GM23338 (cell line): ENCODE data around the gene KCNJ8. TPM values are rescaled to one million over a fixed set of nuclear protein-coding genes. Genes with fewer than 3 reads are reported as not detected.

ENCODE experiments used
- ATAC-seq: fragments of 200-7000 bp; cut with Tn5 transposase; 3 replicates; pipeline ENCODE4 v1.9.1; 2020
- DNase-seq: peaks from one replicate; pipeline ENCODE4 v3.0.0-alpha.2; 2015; ENCODE audit warnings: low spot score
- H2AFZ ChIP-seq: fragments of 200-600 bp; sonication (generic); 2 replicates; pipeline ENCODE4 v1.8.0; 2016; ENCODE audit warnings: antibody characterized with exemption, mild to moderate bottlenecking, moderate library complexity
- H3F3A ChIP-seq: fragments of 200-600 bp; sonication (generic); replicated peaks from 2 replicates; pipeline ENCODE4 v1.8.0; 2017; ENCODE audit warnings: antibody characterized with exemption, mixed run types, low read depth
- H3K27ac ChIP-seq: fragments of 200-600 bp; sonication (generic); 2 replicates; pipeline ENCODE4 v1.6.1; 2016; ENCODE audit warnings: low read depth
- H3K27me3 ChIP-seq: fragments of 200-600 bp; sonication (generic); 2 replicates; pipeline ENCODE4 v1.8.0; 2016; ENCODE audit warnings: mild to moderate bottlenecking, mixed run types, moderate library complexity; ENCODE audit not compliant: insufficient read depth
- H3K36me3 ChIP-seq: fragments of 200-600 bp; sonication (generic); 2 replicates; pipeline ENCODE4 v1.8.0; 2016; ENCODE audit warnings: mild to moderate bottlenecking; ENCODE audit not compliant: insufficient read depth
- H3K4me1 ChIP-seq: fragments of 200-600 bp; sonication (generic); 2 replicates; pipeline ENCODE4 v1.8.0; 2016; ENCODE audit warnings: mild to moderate bottlenecking, moderate library complexity; ENCODE audit not compliant: insufficient read depth
- H3K4me2 ChIP-seq: fragments of 200-600 bp; sonication (generic); 2 replicates; pipeline ENCODE4 v1.7.1; 2017; ENCODE audit warnings: mixed run types
- H3K4me3 ChIP-seq: fragments of 200-600 bp; sonication (generic); 2 replicates; pipeline ENCODE4 v1.6.1; 2016; ENCODE audit warnings: mixed run types
- H3K79me2 ChIP-seq: fragments of 200-600 bp; sonication (generic); replicated peaks from 2 replicates; pipeline ENCODE4 v1.8.0; 2017; ENCODE audit warnings: mild to moderate bottlenecking; ENCODE audit not compliant: insufficient read depth
- H3K9me2 ChIP-seq: fragments of 200-600 bp; sonication (generic); 2 replicates; pipeline ENCODE4 v1.8.0; 2017; ENCODE audit not compliant: insufficient read depth
- H4K20me1 ChIP-seq: fragments of 200-600 bp; sonication (generic); replicated peaks from 2 replicates; pipeline ENCODE4 v1.8.0; 2017; ENCODE audit warnings: mild to moderate bottlenecking; ENCODE audit not compliant: insufficient read depth
- H3K27ac Mint-ChIP-seq: 2 replicates; pipeline ENCODE4 v1.8.0; 2020; ENCODE audit warnings: inconsistent platforms, mild to moderate bottlenecking, moderate library complexity, mixed read lengths
- H3K27me3 Mint-ChIP-seq: 3 replicates; pipeline ENCODE4 v1.8.0; 2022; ENCODE audit warnings: low read depth, mild to moderate bottlenecking, moderate library complexity, mixed read lengths, inconsistent platforms; ENCODE audit not compliant: insufficient read depth, poor library complexity
- H3K36me3 Mint-ChIP-seq: 3 replicates; pipeline ENCODE4 v1.8.0; 2021; ENCODE audit warnings: low read depth, mild to moderate bottlenecking, inconsistent platforms, moderate library complexity, mixed read lengths
- H3K4me1 Mint-ChIP-seq: 3 replicates; pipeline ENCODE4 v1.8.0; 2020; ENCODE audit warnings: mild to moderate bottlenecking, inconsistent platforms, mixed read lengths
- H3K4me3 Mint-ChIP-seq: 3 replicates; pipeline ENCODE4 v1.8.0; 2021; ENCODE audit warnings: moderate library complexity, mild to moderate bottlenecking, inconsistent platforms, mixed read lengths
- H3K9me3 Mint-ChIP-seq: 3 replicates; pipeline ENCODE4 v1.8.0; 2020; ENCODE audit warnings: moderate library complexity, mild to moderate bottlenecking, inconsistent platforms, mixed read lengths
- CTCF ChIP-seq, 2 experiments: fragments of 200-600 bp in 1 of 2; sonication (generic) in 1 of 2; conservative IDR thresholded peaks; 2 replicates each; pipeline versions ENCODE4 v1.5.1 to v1.6.1; 2016 to 2017; ENCODE audit warnings: antibody characterized with exemption in 2 of 2, low read depth in 2 of 2, mild to moderate bottlenecking in 2 of 2, moderate library complexity in 1 of 2
- EZH2 ChIP-seq: fragments of 200-600 bp; sonication (generic); IDR thresholded peaks from one replicate; pipeline ENCODE4 v1.8.0; 2017; ENCODE audit warnings: antibody characterized with exemption, mild to moderate bottlenecking, low read depth; ENCODE audit not compliant: unreplicated experiment
- EZH2phosphoT487 ChIP-seq: fragments of 200-600 bp; sonication (generic); IDR thresholded peaks from one replicate; pipeline ENCODE4 v1.8.1; 2018; ENCODE audit warnings: antibody characterized with exemption; ENCODE audit not compliant: unreplicated experiment
- NANOG ChIP-seq: IDR thresholded peaks from 2 replicates; pipeline ENCODE4 v1.6.1; 2016; ENCODE audit warnings: antibody characterized with exemption, borderline replicate concordance
- POLR2AphosphoS5 ChIP-seq: IDR thresholded peaks from 2 replicates; pipeline ENCODE4 v1.6.1; 2016; ENCODE audit warnings: antibody characterized with exemption, low read depth
- STAT1 ChIP-seq: IDR thresholded peaks from one replicate; pipeline ENCODE4 v1.6.1; 2016; ENCODE audit warnings: antibody characterized with exemption; ENCODE audit not compliant: unreplicated experiment
- ZNF114 ChIP-seq: fragments of 250-450 bp; sonication (Bioruptor Pico); IDR thresholded peaks from 2 replicates; pipeline ENCODE4 v1.5.0; 2020; ENCODE audit warnings: mild to moderate bottlenecking, moderate library complexity
- ZNF331 ChIP-seq: fragments of 250-450 bp; sonication (Bioruptor Pico); IDR thresholded peaks from 2 replicates; pipeline ENCODE4 v1.5.0; 2020; ENCODE audit warnings: low read depth, mild to moderate bottlenecking, moderate library complexity
- ZNF462 ChIP-seq: fragments of 250-450 bp; sonication (Bioruptor Pico); IDR thresholded peaks from 2 replicates; pipeline ENCODE4 v1.5.0; 2020; ENCODE audit warnings: mild to moderate bottlenecking, moderate library complexity
- polyA plus RNA-seq: library from polyadenylated mRNA; unstranded; fragments of >200 nt; fragmentation: Nextera tagmentation; extraction: Ambion mirVana; gene quantifications from 2 replicates; pipeline ENCODE4 v1.2.1, GENCODE V29; 2016
- total RNA-seq: library from RNA; depleted of rRNA; stranded (reverse); fragments of >200 nt; shearing (Covaris generic); gene quantifications from 2 replicates; pipeline ENCODE4 v1.2.3, GENCODE V29; 2014

KCNJ8 gene
- total and polyA plus RNA-seq, 2 experiments from 2014 or later: 0.82 to 0.87 TPM

GRCh38 chr12:21759737-21760136 lies 14.8 kb downstream of the KCNJ8 start (continued):
- TF ChIP-seq ZNF462 (no peak), POLR2AphosphoS5 (no peak)

DNA sequence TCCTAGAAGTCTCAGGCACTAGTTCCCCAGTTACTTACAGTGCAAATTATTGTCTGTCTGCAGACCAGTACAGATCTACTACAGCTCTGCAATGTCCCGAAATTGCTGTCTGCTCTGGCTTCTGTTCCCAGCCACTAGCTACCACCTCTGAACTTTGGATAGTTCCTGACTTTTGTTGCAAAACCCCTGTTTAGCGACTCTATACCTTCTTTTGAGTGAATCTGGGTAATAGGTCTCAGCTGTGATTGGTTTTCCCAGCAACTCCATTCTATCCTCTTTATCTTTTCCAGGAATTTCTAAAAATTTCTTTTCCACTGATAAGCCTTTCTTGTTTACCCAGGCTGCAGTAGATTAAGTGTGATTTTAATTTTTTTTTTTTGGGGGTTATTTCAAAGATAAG lies 16.8 kb downstream of the KCNJ8 start:
- H4K20me1 ChIP-seq: no peaks in the 10 kb centered on the region
- H3K27me3 ChIP-seq: no peaks in the 10 kb centered on the region
- H3K79me2 ChIP-seq: no peaks in the 10 kb centered on the region
- H3K4me3 Mint-ChIP-seq: no peak overlapping the region
- no peak overlapping the region for H3K27ac ChIP-seq
- H3K9me3 Mint-ChIP-seq: no peaks in the 10 kb centered on the region
- no peak overlapping the region for H3K4me3 ChIP-seq
- H2AFZ ChIP-seq: no peak overlapping the region
- H3K4me1 Mint-ChIP-seq: no peaks in the 10 kb centered on the region; the same call in 2 of the 3 replicates
- H3K36me3 Mint-ChIP-seq: no peaks in the 10 kb centered on the region
- ATAC-seq (no peak), DNase-seq (no peak)
- H3F3A ChIP-seq: no peaks in the 10 kb centered on the region
- no peak overlapping the region for H3K4me2 ChIP-seq
- no peaks in the 10 kb centered on the region for H3K36me3 ChIP-seq
- H3K4me1 ChIP-seq: no peaks in the 10 kb centered on the region
- H3K9me2 ChIP-seq: no peaks in the 10 kb centered on the region
- H3K27me3 Mint-ChIP-seq: no peaks in the 10 kb centered on the region
- H3K27ac Mint-ChIP-seq: no peak overlapping the region
- TF ChIP-seq STAT1: no peak
- no peak for TF ChIP-seq EZH2
- no peak for TF ChIP-seq ZNF114 (CRISPR knock-in tag)
- TF ChIP-seq ZNF331 (CRISPR knock-in tag): no peak
- TF ChIP-seq CTCF (conservative IDR thresholded peaks at IDR 0.05; ENCODE audit: low read depth in 2 of 2): no peak
- TF ChIP-seq ZNF462: no peak
- TF ChIP-seq EZH2phosphoT487: no peak
- TF ChIP-seq NANOG: no peak
